H9 (cell line): Measurements from ENCODE around the gene MCL1. TPM values are rescaled to one million over a fixed set of nuclear protein-coding genes. Genes with fewer than 3 reads are reported as not detected.

Source experiments
- DNase-seq: peaks from one replicate; pipeline ENCODE4 v3.0.0-alpha.2; 2017
- H2AFZ ChIP-seq: one replicate; pipeline ENCODE4 v1.6.1; 2013; ENCODE audit warnings: mild to moderate bottlenecking, low read length, control low read depth, moderate library complexity
- H2AK5ac ChIP-seq: 2 replicates; pipeline ENCODE4 v1.6.1; 2013; ENCODE audit warnings: low read length, control low read depth, mixed read lengths; ENCODE audit not compliant: insufficient read length
- H2BK120ac ChIP-seq: one replicate; pipeline ENCODE4 v1.6.1; 2013; ENCODE audit warnings: low read depth, mild to moderate bottlenecking, low read length, control low read depth, inconsistent platforms; ENCODE audit not compliant: poor library complexity, severe bottlenecking
- H2BK12ac ChIP-seq: 2 replicates; pipeline ENCODE4 v1.6.1; 2013; ENCODE audit warnings: low read length, control low read depth, mixed read lengths, low read depth; ENCODE audit not compliant: insufficient read length
- H2BK15ac ChIP-seq: 2 replicates; pipeline ENCODE4 v1.6.1; 2013; ENCODE audit warnings: low read depth, low read length, control low read depth
- H2BK20ac ChIP-seq: one replicate; pipeline ENCODE4 v1.6.1; 2013; ENCODE audit warnings: low read depth, mild to moderate bottlenecking, low read length, control low read depth, inconsistent platforms; ENCODE audit not compliant: poor library complexity, severe bottlenecking
- H2BK5ac ChIP-seq: 2 replicates; pipeline ENCODE4 v1.6.1; 2013; ENCODE audit warnings: low read length, control low read depth, mixed read lengths; ENCODE audit not compliant: insufficient read length
- H3K14ac ChIP-seq: 2 replicates; pipeline ENCODE4 v1.6.1; 2013; ENCODE audit warnings: low read length, control low read depth; ENCODE audit not compliant: insufficient read depth
- H3K18ac ChIP-seq: 2 replicates; pipeline ENCODE4 v1.6.1; 2013; ENCODE audit warnings: low read depth, mild to moderate bottlenecking, mixed read lengths, low read length, control low read depth; ENCODE audit not compliant: insufficient read length
- H3K23ac ChIP-seq: 2 replicates; pipeline ENCODE4 v1.6.1; 2013; ENCODE audit warnings: low read length, control low read depth, mixed read lengths, low read depth; ENCODE audit not compliant: insufficient read length
- H3K23me2 ChIP-seq: 2 replicates; pipeline ENCODE4 v1.6.1; 2013; ENCODE audit warnings: low read depth, mild to moderate bottlenecking, mixed read lengths, low read length, control low read depth; ENCODE audit not compliant: insufficient read length, poor library complexity, severe bottlenecking
- H3K27ac ChIP-seq: 2 replicates; pipeline ENCODE4 v1.5.1; 2013; ENCODE audit warnings: low read length, control low read depth, mixed read lengths, low read depth; ENCODE audit not compliant: insufficient read length
- H3K27me3 ChIP-seq: 2 replicates; pipeline ENCODE4 v1.6.1; 2013; ENCODE audit warnings: low read length, control low read depth, inconsistent platforms; ENCODE audit not compliant: insufficient read depth
- H3K4ac ChIP-seq: 2 replicates; pipeline ENCODE4 v1.6.1; 2013; ENCODE audit warnings: low read depth, mild to moderate bottlenecking, control low read depth, inconsistent platforms, low read length, moderate library complexity
- H3K4me1 ChIP-seq: 2 replicates; pipeline ENCODE4 v1.6.1; 2013; ENCODE audit warnings: low read length, control low read depth, inconsistent platforms; ENCODE audit not compliant: insufficient read depth
- H3K4me2 ChIP-seq: 2 replicates; pipeline ENCODE4 v1.6.1; 2013; ENCODE audit warnings: low read length, control low read depth, mixed read lengths; ENCODE audit not compliant: insufficient read length, insufficient read depth
- H3K56ac ChIP-seq: 2 replicates; pipeline ENCODE4 v1.6.1; 2013; ENCODE audit warnings: low read depth, mild to moderate bottlenecking, mixed read lengths, low read length, control low read depth; ENCODE audit not compliant: insufficient read length
- H3K79me1 ChIP-seq: 2 replicates; pipeline ENCODE4 v1.6.1; 2013; ENCODE audit warnings: low read depth, mild to moderate bottlenecking, moderate library complexity, low read length, control low read depth, inconsistent platforms; ENCODE audit not compliant: insufficient read depth, poor library complexity, severe bottlenecking
- H3K79me2 ChIP-seq: 2 replicates; pipeline ENCODE4 v1.6.1; 2013; ENCODE audit warnings: low read length, control low read depth, inconsistent platforms; ENCODE audit not compliant: insufficient read depth
- H3K9ac ChIP-seq: 2 replicates; pipeline ENCODE4 v1.6.1; 2013; ENCODE audit warnings: low read length, control low read depth, mixed read lengths; ENCODE audit not compliant: insufficient read length; ENCODE audit errors: extremely low read depth
- H3K9me3 ChIP-seq: one replicate; pipeline ENCODE4 v1.6.1; 2013; ENCODE audit warnings: low read depth, low read length, inconsistent platforms; ENCODE audit not compliant: control insufficient read depth
- H3T11ph ChIP-seq: one replicate; pipeline ENCODE4 v1.6.1; 2013; ENCODE audit warnings: mild to moderate bottlenecking, low read length, control low read depth, inconsistent platforms
- H4K20me1 ChIP-seq: one replicate; pipeline ENCODE4 v1.6.1; 2013; ENCODE audit not compliant: control insufficient read depth, insufficient read length, insufficient read depth
- H4K5ac ChIP-seq: 2 replicates; pipeline ENCODE4 v1.6.1; 2013; ENCODE audit warnings: low read depth, mild to moderate bottlenecking, mixed read lengths, low read length, control low read depth; ENCODE audit not compliant: insufficient read length
- H4K8ac ChIP-seq: replicated peaks from 2 replicates; pipeline ENCODE4 v1.6.1; 2013; ENCODE audit warnings: low read length, control low read depth, mixed read lengths, low read depth; ENCODE audit not compliant: insufficient read length
- H4K91ac ChIP-seq: 2 replicates; pipeline ENCODE4 v1.6.1; 2013; ENCODE audit warnings: low read depth, mild to moderate bottlenecking, moderate library complexity, mixed read lengths, low read length, control low read depth; ENCODE audit not compliant: insufficient read length
- H3K27ac Mint-ChIP-seq, 3 experiments: 2 replicates in 2 of 3; 3 replicates in 1 of 3; pipeline ENCODE4 v1.8.0; 2020 to 2021; ENCODE audit warnings: mixed read lengths in 3 of 3, mild to moderate bottlenecking in 1 of 3, moderate library complexity in 1 of 3
- H3K27me3 Mint-ChIP-seq: 2 replicates; pipeline ENCODE4 v1.8.0; 2021; ENCODE audit warnings: low read depth, mild to moderate bottlenecking, moderate library complexity, mixed read lengths
- H3K36me3 Mint-ChIP-seq, 3 experiments: 2 replicates in 2 of 3; 3 replicates in 1 of 3; pipeline ENCODE4 v1.8.0; 2020 to 2021; ENCODE audit warnings: low read depth in 3 of 3, mixed read lengths in 3 of 3; ENCODE audit not compliant: insufficient read depth in 1 of 3
- H3K4me1 Mint-ChIP-seq, 2 experiments: 2 replicates each; pipeline ENCODE4 v1.8.0; 2020; ENCODE audit warnings: mixed read lengths in 2 of 2
- H3K4me3 Mint-ChIP-seq, 2 experiments: 2 replicates in 1 of 2; 3 replicates in 1 of 2; pipeline ENCODE4 v1.8.0; 2020 to 2021; ENCODE audit warnings: mild to moderate bottlenecking in 2 of 2, mixed read lengths in 2 of 2, moderate library complexity in 1 of 2
- H3K9me3 Mint-ChIP-seq, 2 experiments: 2 replicates in 1 of 2; 3 replicates in 1 of 2; pipeline ENCODE4 v1.8.0; 2020; ENCODE audit warnings: mild to moderate bottlenecking in 2 of 2, mixed read lengths in 2 of 2, moderate library complexity in 1 of 2
- CTCF ChIP-seq: fragments of 200-600 bp; sonication (generic); conservative IDR thresholded peaks from 3 replicates; pipeline ENCODE4 v1.8.0; 2021; ENCODE audit warnings: antibody characterized with exemption, mild to moderate bottlenecking
- WGBS: extraction: QIAGEN DNeasy Blood & Tissue Kit; methylation state at CpG from one replicate; pipeline ENCODE4 v1.1.7; 2013; ENCODE audit warnings: missing lambda C conversion rate, low lambda C conversion rate, mixed read lengths; ENCODE audit not compliant: insufficient read length; ENCODE audit errors: extremely low coverage; 5-methylcytosine and 5-hydroxymethylcytosine counted together
- total RNA-seq: library from RNA; stranded (reverse); gene quantifications from 2 replicates; pipeline ENCODE4 v1.2.1, GENCODE V29; 2021

The MCL1 gene
- total RNA-seq, 1 experiment from 2014 or later: 247 TPM

GRCh38 chr1:150576367-150576711, 3.1 kb downstream of the MCL1 start:
- no peak overlapping the region for H2BK12ac ChIP-seq
- DNase-seq: no peak
- peak overlapping the region; percentile 96 to 97 for H3K4me3 Mint-ChIP-seq
- peak overlapping the region; percentile 98 for H3K4me2 ChIP-seq
- peaks cover 4% of the 10 kb centered on the region for H3K4me1 ChIP-seq
- H3K4me1 Mint-ChIP-seq: peaks cover 50 to 63% of the 10 kb centered on the region in 2 experiments
- H2BK120ac ChIP-seq: no peak overlapping the region
- no peaks in the 10 kb centered on the region for H3K79me1 ChIP-seq
- no peaks in the 10 kb centered on the region for H4K20me1 ChIP-seq
- peaks cover 3% of the 10 kb centered on the region; the same call in 1 of the 2 replicates for H3K27me3 Mint-ChIP-seq
- peaks cover 35% of the 10 kb centered on the region for H3K79me2 ChIP-seq
- H2AFZ ChIP-seq: no peak overlapping the region
- no peak overlapping the region for H2BK20ac ChIP-seq
- no peaks in the 10 kb centered on the region for H3K27me3 ChIP-seq
- H3K36me3 Mint-ChIP-seq: peaks cover 66 to 75% (median 66%) of the 10 kb centered on the region in 3 experiments
- no peak overlapping the region for H3K27ac ChIP-seq
- peaks cover 6 to 15% of the 10 kb centered on the region in 2 experiments; a peak in 4 of 5 replicates for H3K9me3 Mint-ChIP-seq
- no peak overlapping the region for H4K8ac ChIP-seq
- H4K5ac ChIP-seq: no peak overlapping the region
- H3K14ac ChIP-seq: no peak overlapping the region
- peaks cover 7% of the 10 kb centered on the region for H3K23me2 ChIP-seq
- H4K91ac ChIP-seq: no peak overlapping the region
- peak overlapping the region; percentile 98 for H3K9ac ChIP-seq
- peak overlapping the region in 1 of 3 experiments; percentile 87; a peak in 3 of 7 replicates for H3K27ac Mint-ChIP-seq
- H3K56ac ChIP-seq: no peak overlapping the region
- H3K23ac ChIP-seq: no peak overlapping the region
- no peak overlapping the region for H2AK5ac ChIP-seq
- no peak overlapping the region for H3K4ac ChIP-seq
- H3K18ac ChIP-seq: no peak overlapping the region
- no peak overlapping the region for H2BK5ac ChIP-seq
- H2BK15ac ChIP-seq: no peak overlapping the region
- no peaks in the 10 kb centered on the region for H3K9me3 ChIP-seq
- TF ChIP-seq CTCF: no peak
- WGBS: no CpG with 5 or more reads among the region's 4 CpGs
- no peak overlapping the region for H3T11ph ChIP-seq
